ENCODE data around the gene ACCSL. TPM values are rescaled to one million over a fixed set of nuclear protein-coding genes. Genes with fewer than 3 reads are reported as not detected.

Gene ACCSL
- total RNA-seq, 1 experiment from 2014 or later = not detected

DNA sequence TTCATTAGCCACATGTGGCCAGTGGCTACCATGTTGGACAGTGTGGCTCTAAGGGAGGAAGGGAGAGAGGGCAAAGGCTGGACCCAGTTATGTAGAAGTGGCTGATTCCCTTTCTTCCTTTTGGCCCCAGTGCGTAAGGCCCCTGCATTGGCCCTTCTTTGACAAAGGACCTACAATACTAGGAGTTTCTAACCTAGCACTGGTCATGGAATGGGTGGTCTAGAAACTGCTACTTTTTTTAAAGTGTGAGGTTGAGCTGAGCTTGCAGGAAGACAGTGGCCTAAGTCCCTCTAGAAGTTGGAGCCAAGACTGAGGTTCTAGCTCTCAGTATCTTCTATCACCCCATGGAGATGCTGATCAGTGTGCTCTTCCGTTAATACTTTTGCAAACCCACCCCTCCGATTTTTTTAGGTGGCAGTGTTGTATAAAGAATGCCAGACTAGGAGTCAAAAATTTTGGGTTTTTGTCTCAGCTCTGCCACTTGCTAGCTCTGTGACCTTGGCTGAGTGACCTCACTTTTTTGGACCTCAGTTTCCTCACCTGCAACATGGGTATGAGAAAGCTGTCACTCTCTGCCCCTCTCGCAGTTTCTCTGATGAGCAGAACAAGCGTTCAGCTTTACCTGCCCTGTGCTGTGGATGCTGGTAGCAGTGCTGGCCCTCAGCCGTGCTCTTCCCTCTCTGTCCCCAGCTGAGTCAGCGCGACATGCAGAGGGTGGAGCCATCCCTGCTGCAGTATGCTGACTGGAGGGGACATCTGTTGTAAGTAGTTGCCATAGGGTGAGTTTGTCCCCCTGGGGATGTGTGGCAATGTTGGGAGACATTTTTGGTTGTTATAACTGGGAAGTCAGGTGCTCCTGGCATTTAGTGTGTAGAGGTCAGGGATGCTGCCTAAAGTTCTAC is 25.2 kb downstream of the ACCSL start:
- TF ChIP-seq, protein P1, sequence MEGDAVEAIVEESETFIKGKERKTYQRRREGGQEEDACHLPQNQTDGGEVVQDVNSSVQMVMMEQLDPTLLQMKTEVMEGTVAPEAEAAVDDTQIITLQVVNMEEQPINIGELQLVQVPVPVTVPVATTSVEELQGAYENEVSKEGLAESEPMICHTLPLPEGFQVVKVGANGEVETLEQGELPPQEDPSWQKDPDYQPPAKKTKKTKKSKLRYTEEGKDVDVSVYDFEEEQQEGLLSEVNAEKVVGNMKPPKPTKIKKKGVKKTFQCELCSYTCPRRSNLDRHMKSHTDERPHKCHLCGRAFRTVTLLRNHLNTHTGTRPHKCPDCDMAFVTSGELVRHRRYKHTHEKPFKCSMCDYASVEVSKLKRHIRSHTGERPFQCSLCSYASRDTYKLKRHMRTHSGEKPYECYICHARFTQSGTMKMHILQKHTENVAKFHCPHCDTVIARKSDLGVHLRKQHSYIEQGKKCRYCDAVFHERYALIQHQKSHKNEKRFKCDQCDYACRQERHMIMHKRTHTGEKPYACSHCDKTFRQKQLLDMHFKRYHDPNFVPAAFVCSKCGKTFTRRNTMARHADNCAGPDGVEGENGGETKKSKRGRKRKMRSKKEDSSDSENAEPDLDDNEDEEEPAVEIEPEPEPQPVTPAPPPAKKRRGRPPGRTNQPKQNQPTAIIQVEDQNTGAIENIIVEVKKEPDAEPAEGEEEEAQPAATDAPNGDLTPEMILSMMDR (IDR thresholded peaks at IDR 0.05; ENCODE audit: unreplicated experiment) = no peak
- no peaks in the 10 kb centered on the region for H3K27me3 Mint-ChIP-seq (ENCODE audit: unreplicated experiment)
- CTCF ChIA-PET = no interaction called here
- peaks cover 4% of the 10 kb centered on the region for H3K36me3 Mint-ChIP-seq (ENCODE audit: insufficient read depth, unreplicated experiment)
- H3K4me3 Mint-ChIP-seq (ENCODE audit: low read depth, unreplicated experiment) = no peak overlapping the region
- no peak for DNase-seq
- no TSS peak for BruUV-seq (replicated peaks)
- no peaks in the 10 kb centered on the region for H3K9me3 Mint-ChIP-seq (ENCODE audit: low read depth, unreplicated experiment)
- no peaks in the 10 kb centered on the region for H3K4me1 Mint-ChIP-seq (ENCODE audit: low read depth, unreplicated experiment)
- intact Hi-C loops (cut with micrococcal nuclease; ENCODE audit: unreplicated experiment) = no loop called here
- no peak overlapping the region for H3K27ac Mint-ChIP-seq (ENCODE audit: unreplicated experiment)

DNA sequence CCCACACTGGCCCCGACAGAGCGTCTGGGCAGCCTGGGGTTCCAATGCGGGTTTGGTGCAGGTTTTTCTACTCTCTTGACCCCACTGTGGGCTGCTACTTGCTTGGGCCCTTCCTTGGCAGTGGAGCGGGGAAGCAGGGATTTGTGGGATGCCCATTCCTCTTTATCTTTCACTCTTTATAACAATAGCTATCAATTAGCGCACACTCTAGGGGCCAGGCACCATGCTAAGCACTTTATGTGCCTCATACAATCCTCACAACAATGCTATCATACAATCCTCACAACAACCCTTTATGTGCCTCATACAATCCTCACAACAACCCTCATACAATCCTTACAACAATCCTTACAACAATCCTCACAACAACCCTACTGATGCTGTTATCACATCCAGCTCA is 31.0 kb downstream of the ACCSL start:
- CTCF ChIA-PET = interaction anchor here (0.8 kb wide), 1 partner anchor 15 kb away, joined by 4 read pairs; no protein-coding TSS in a partner anchor
- no peak for DNase-seq
- intact Hi-C loops (cut with micrococcal nuclease; ENCODE audit: unreplicated experiment) = no loop called here
- H3K4me1 Mint-ChIP-seq (ENCODE audit: low read depth, unreplicated experiment) = no peaks in the 10 kb centered on the region
- H3K27ac Mint-ChIP-seq (ENCODE audit: unreplicated experiment) = no peak overlapping the region
- H3K36me3 Mint-ChIP-seq (ENCODE audit: insufficient read depth, unreplicated experiment) = peaks cover 4% of the 10 kb centered on the region
- no TSS peak for BruUV-seq (replicated peaks)
- H3K27me3 Mint-ChIP-seq (ENCODE audit: unreplicated experiment) = no peaks in the 10 kb centered on the region
- TF ChIP-seq, protein P1 (IDR thresholded peaks at IDR 0.05; ENCODE audit: unreplicated experiment) = no peak
- H3K4me3 Mint-ChIP-seq (ENCODE audit: low read depth, unreplicated experiment) = no peak overlapping the region
- H3K9me3 Mint-ChIP-seq (ENCODE audit: low read depth, unreplicated experiment) = no peaks in the 10 kb centered on the region

DNA sequence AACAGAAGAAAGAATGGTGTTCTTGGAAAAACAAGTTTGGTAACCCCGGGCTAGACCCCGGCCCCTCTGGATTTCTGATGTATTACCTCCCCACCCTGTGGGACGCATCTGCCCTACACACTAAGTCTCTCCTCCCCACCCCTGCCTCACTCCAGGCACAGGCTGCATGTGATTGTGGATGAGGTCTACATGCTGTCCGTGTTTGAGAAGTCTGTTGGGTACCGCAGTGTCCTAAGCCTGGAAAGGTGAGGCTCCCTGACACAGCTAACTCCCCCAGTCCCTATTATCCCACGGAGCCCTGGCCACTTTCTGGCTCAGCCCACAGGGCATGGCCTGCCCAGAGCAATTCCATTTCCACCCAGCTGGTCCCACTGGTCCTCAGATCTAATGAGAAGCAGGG is 31.6 kb downstream of the ACCSL start:
- Mint-ChIP-seq H3K36me3 (ENCODE audit: insufficient read depth, unreplicated experiment) (peaks cover 4% of the 10 kb centered on the region), H3K9me3 (ENCODE audit: low read depth, unreplicated experiment) (no peaks in the 10 kb centered on the region), H3K27ac (ENCODE audit: unreplicated experiment) (no peak overlapping the region), H3K4me1 (ENCODE audit: low read depth, unreplicated experiment) (no peaks in the 10 kb centered on the region), H3K27me3 (ENCODE audit: unreplicated experiment) (no peaks in the 10 kb centered on the region), H3K4me3 (ENCODE audit: low read depth, unreplicated experiment) (no peak overlapping the region)
- no TSS peak for BruUV-seq (replicated peaks)
- CTCF ChIA-PET = interaction anchor here (0.8 kb wide), 1 partner anchor 15 kb away, joined by 4 read pairs; no protein-coding TSS in a partner anchor
- TF ChIP-seq, protein P1 (IDR thresholded peaks at IDR 0.05; ENCODE audit: unreplicated experiment) = no peak
- intact Hi-C loops (cut with micrococcal nuclease; ENCODE audit: unreplicated experiment) = no loop called here
- no peak for DNase-seq

DNA sequence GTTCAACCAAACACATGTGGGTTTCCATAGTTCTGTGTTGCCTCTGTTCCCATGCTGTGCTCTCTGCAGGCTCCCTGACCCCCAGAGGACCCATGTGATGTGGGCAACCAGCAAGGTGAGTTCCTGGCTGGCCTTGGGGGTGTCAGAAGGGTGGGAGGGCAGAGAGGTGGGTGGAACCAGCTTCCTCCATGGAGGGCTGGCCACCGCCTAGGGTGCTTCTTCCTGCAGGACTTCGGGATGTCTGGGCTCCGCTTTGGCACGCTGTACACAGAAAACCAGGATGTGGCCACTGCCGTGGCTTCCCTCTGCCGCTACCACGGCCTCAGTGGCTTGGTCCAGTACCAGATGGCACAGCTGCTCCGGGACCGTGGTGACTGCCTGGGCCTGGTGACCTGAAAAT is 33.2 kb downstream of the ACCSL start:
- intact Hi-C loops (cut with micrococcal nuclease; ENCODE audit: unreplicated experiment) = no loop called here
- no peak for DNase-seq
- H3K27ac Mint-ChIP-seq (ENCODE audit: unreplicated experiment) = no peak overlapping the region
- H3K27me3 Mint-ChIP-seq (ENCODE audit: unreplicated experiment) = no peaks in the 10 kb centered on the region
- no peaks in the 10 kb centered on the region for H3K4me1 Mint-ChIP-seq (ENCODE audit: low read depth, unreplicated experiment)
- TF ChIP-seq, protein P1 (IDR thresholded peaks at IDR 0.05; ENCODE audit: unreplicated experiment) = no peak
- H3K36me3 Mint-ChIP-seq (ENCODE audit: insufficient read depth, unreplicated experiment) = peaks cover 4% of the 10 kb centered on the region
- H3K9me3 Mint-ChIP-seq (ENCODE audit: low read depth, unreplicated experiment) = peaks cover 4% of the 10 kb centered on the region
- CTCF ChIA-PET = no interaction called here
- H3K4me3 Mint-ChIP-seq (ENCODE audit: low read depth, unreplicated experiment) = no peak overlapping the region
- BruUV-seq (replicated peaks) = no TSS peak

Measured in Calu3 (cell line).